Stomach (tissue), 9 donors: ENCODE measurements around the gene CIB1. TPM values are rescaled to one million over a fixed set of nuclear protein-coding genes. Genes with fewer than 3 reads are reported as not detected.

ENCODE experiments used
- DNase-seq, 2 donors: peaks; one replicate each; pipeline versions ENCODE4 v3.0.0 to v3.0.0-alpha.2; 2013 to 2019
- H3K27ac ChIP-seq, 5 donors: fragments of 200-600 bp in 4 of 5; sonication (generic) in 4 of 5; one replicate each; pipeline ENCODE4 v1.5.1; 2013 to 2019; ENCODE audit warnings: mild to moderate bottlenecking in 1 of 5, moderate library complexity in 1 of 5
- H3K27me3 ChIP-seq, 3 donors: fragments of 200-600 bp; sonication (generic); one replicate each; pipeline ENCODE4 v1.5.1; 2017 to 2019; ENCODE audit warnings: mixed run types in 1 of 3
- H3K36me3 ChIP-seq, 4 donors: fragments of 200-600 bp; sonication (generic); 1 replicate in 3 of 4; 2 replicates in 1 of 4; pipeline ENCODE4 v1.5.1; 2016 to 2019
- H3K4me1 ChIP-seq, 4 donors: fragments of 200-600 bp; sonication (generic); one replicate each; pipeline ENCODE4 v1.5.1; 2016 to 2019
- H3K4me3 ChIP-seq, 4 donors: fragments of 200-600 bp; sonication (generic) in 3 of 4; one replicate each; pipeline ENCODE4 v1.5.1; 2016 to 2019; ENCODE audit warnings: mild to moderate bottlenecking in 1 of 4
- H3K9me3 ChIP-seq, 4 donors: fragments of 200-600 bp; sonication (generic); one replicate each; pipeline ENCODE4 v1.5.1; 2016 to 2019
- EP300 ChIP-seq: sonication (generic); formaldehyde crosslinking; IDR thresholded peaks from one replicate; pipeline ENCODE4 v1.6.1; 2017; ENCODE audit warnings: antibody characterized with exemption
- POLR2A ChIP-seq, 4 donors: fragments of 450-650 bp; IDR thresholded peaks; one replicate each; pipeline ENCODE4 v1.6.1; 2016; ENCODE audit warnings: antibody characterized with exemption in 4 of 4, control low read depth in 2 of 4, mild to moderate bottlenecking in 1 of 4, moderate library complexity in 1 of 4
- POLR2AphosphoS5 ChIP-seq, 3 donors: sonication (generic); formaldehyde crosslinking; IDR thresholded peaks; one replicate each; pipeline ENCODE4 v1.6.1; 2016; ENCODE audit warnings: antibody characterized with exemption in 3 of 3
- WGBS, 5 donors: extraction: QIAGEN DNeasy Blood & Tissue Kit in 3 of 5; methylation state at CpG; one replicate each; pipeline versions ENCODE4 v1.1.5 to v1.1.7; 2013 to 2018; 5-methylcytosine and 5-hydroxymethylcytosine counted together
- intact Hi-C: fragments of 100-400 bp; cut with DNase I; formaldehyde crosslinking; loops from one replicate; pipeline ENCODE4 v1.15.1; 2023; ENCODE audit warnings: low total_unique reads
- polyA plus RNA-seq, 3 donors: library from polyadenylated mRNA; stranded (reverse); fragments of 200-250 nt; gene quantifications; one replicate each; pipeline ENCODE4 v1.2.3, GENCODE V29; 2013
- total RNA-seq, 5 donors: library from RNA; depleted of rRNA; stranded (reverse); fragments of >200 nt; gene quantifications; one replicate each; pipeline versions ENCODE4 v1.1.0 to v1.2.3, GENCODE V29; 2014 to 2016
- TF ChIP-seq, protein P1 (sequence below), 7 experiments: fragments of 450-650 bp in 4 of 7; fragments of 200-600 bp in 3 of 7; sonication (generic) in 3 of 7; IDR thresholded peaks; one replicate each; pipeline ENCODE4 v1.5.1; 2016 to 2019; ENCODE audit warnings: antibody characterized with exemption in 7 of 7, control low read depth in 2 of 7, mild to moderate bottlenecking in 1 of 7
- donor health status: healthy with polysubstance abuse.
- donor health status: Bipolar disorder and iron deficiency.
- donor health status: healthy.

CIB1 gene
- total and polyA plus RNA-seq, 8 donors = 27.4 to 206 (median 95.5) TPM

DNA sequence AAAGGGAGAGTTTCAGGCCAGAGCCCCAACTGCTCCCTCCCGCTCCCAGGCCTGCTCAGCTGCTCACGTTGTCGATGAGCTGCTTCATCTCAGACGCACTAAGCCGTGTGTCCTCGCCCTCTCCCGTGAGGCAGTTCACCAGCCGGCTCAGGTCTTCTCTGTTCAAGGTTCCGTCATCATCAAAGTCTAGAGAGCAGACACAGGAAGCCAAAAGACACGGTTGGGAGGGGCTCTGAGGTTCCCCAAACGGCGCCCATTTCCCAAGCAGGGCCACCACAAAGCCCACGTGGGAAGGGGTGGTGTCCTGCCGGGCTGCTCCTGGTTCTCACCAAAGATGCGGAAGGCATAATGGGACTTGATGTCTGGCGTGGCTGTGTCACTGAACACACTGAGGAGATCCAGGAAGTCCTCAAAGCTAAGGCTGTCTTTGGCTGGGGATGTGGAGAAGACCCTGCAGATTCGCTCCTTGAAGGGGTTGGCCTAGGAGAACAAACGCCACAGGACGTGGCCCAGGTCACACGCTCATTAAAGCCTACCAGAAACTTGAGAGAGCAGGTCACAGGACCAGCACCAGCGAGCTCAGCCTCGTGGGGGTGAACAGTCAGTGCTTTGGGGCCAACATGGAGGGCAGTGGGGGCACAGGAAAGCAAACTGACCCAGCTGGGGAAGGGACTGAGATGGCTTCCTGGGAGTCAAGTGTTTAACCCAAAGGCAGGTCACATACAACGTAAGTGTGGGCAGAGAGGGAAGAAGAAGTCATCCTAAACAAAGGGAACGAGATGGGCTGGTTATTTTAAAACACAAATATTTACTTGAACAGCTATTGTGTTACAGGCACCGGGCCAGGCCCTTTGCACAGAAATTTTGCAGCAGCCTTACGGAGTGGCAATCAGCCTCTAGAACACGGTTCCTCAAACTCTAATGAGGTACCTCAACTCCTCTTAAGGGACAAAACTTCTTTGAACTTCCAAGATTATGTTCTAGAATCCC is 2.4 kb downstream of the CIB1 start:
- peaks cover 25 to 59% (median 55%) of the 10 kb centered on the region in 4 donors for H3K36me3 ChIP-seq
- WGBS, 5 donors = 42 to 50% (median 48%) methylated on average over 20 to 27 of the region's 27 CpGs
- peak overlapping the region; percentile 64 to 98 (median 93) for H3K27ac ChIP-seq
- TF ChIP-seq POLR2A (IDR thresholded peaks at IDR 0.05) (no peak), EP300 (no peak), POLR2AphosphoS5 (IDR thresholded peaks at IDR 0.05) (peak in 1 of 3 donors; percentile 31)
- peaks cover 43 to 61% (median 54%) of the 10 kb centered on the region in 4 donors for H3K4me1 ChIP-seq
- peak; percentile 69 to 70 for DNase-seq
- H3K9me3 ChIP-seq = no peaks in the 10 kb centered on the region
- peak overlapping the region in 2 of 4 donors; percentile 73 to 95 for H3K4me3 ChIP-seq
- H3K27me3 ChIP-seq = no peaks in the 10 kb centered on the region
- intact Hi-C loops = no loop called here

DNA sequence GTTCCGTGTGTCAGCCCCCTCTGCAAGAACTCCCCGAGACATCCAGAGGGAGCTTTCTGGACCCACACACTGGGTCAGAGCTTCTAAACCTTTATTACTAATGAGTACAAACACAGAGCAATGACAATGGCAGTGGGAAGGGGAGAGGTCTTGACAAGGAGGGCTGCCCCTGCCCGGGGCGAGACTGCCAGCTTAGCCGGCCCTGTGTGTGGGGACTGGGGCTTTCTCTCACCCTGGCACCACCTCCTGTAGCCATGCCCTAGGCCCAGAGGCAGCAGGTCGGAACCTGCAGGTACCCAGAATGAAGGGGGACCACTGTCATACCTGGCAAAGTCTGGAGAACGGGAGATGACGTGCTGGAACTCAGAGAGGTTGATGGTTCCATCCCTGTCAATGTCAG is 3.1 kb downstream of the CIB1 start:
- no peaks in the 10 kb centered on the region for H3K9me3 ChIP-seq
- intact Hi-C loops = no loop called here
- H3K27me3 ChIP-seq = no peaks in the 10 kb centered on the region
- H3K36me3 ChIP-seq = peaks cover 32 to 60% (median 56%) of the 10 kb centered on the region in 4 donors
- 67 to 82% (median 74%) methylated on average over 6 to 8 of the region's 8 CpGs for WGBS, 5 donors
- TF ChIP-seq POLR2AphosphoS5 (IDR thresholded peaks at IDR 0.05) (no peak), POLR2A (IDR thresholded peaks at IDR 0.05) (no peak), EP300 (no peak)
- TF ChIP-seq, protein P1, sequence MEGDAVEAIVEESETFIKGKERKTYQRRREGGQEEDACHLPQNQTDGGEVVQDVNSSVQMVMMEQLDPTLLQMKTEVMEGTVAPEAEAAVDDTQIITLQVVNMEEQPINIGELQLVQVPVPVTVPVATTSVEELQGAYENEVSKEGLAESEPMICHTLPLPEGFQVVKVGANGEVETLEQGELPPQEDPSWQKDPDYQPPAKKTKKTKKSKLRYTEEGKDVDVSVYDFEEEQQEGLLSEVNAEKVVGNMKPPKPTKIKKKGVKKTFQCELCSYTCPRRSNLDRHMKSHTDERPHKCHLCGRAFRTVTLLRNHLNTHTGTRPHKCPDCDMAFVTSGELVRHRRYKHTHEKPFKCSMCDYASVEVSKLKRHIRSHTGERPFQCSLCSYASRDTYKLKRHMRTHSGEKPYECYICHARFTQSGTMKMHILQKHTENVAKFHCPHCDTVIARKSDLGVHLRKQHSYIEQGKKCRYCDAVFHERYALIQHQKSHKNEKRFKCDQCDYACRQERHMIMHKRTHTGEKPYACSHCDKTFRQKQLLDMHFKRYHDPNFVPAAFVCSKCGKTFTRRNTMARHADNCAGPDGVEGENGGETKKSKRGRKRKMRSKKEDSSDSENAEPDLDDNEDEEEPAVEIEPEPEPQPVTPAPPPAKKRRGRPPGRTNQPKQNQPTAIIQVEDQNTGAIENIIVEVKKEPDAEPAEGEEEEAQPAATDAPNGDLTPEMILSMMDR (IDR thresholded peaks at IDR 0.05) = no peak
- peak overlapping the region; percentile 64 to 98 (median 93) for H3K27ac ChIP-seq
- no peak for DNase-seq
- H3K4me1 ChIP-seq = peaks cover 43 to 61% (median 54%) of the 10 kb centered on the region in 4 donors
- H3K4me3 ChIP-seq = peak overlapping the region in 2 of 4 donors; percentile 12 to 95

DNA sequence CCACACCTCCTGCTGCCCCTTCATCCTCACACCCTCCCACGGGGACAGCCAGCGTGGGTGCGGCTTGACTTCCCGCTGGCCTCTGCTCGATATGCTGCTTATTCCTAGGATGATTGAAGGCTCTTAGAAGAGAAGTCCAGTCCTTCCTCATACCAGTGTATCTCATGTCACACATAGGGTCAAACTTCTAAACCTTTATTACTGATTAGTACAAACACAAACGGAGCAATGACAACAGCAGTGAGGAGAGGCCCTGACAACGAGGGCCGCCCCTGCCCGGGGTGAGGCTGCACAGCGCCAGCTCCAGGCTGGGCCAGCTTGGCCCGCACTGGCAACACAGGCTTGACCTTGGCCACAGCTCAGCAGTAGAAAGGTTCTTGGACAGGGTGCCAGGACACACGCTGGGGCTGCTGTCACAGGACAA is 3.7 kb downstream of the CIB1 start:
- peak overlapping the region in 1 of 4 donors; percentile 95 for H3K4me3 ChIP-seq
- H3K27me3 ChIP-seq = no peaks in the 10 kb centered on the region
- intact Hi-C loops = no loop called here
- WGBS, 5 donors = 28 to 51% (median 41%) methylated on average over 11 to 12 of the region's 12 CpGs
- H3K9me3 ChIP-seq = no peaks in the 10 kb centered on the region
- peaks cover 43 to 59% (median 52%) of the 10 kb centered on the region in 4 donors for H3K4me1 ChIP-seq
- peaks cover 37 to 66% (median 61%) of the 10 kb centered on the region in 4 donors for H3K36me3 ChIP-seq
- peak overlapping the region; percentile 64 to 98 (median 93) for H3K27ac ChIP-seq
- TF ChIP-seq, protein P1 (IDR thresholded peaks at IDR 0.05) = no peak
- TF ChIP-seq POLR2AphosphoS5 (IDR thresholded peaks at IDR 0.05) (peak in 1 of 3 donors; percentile 60), EP300 (no peak), POLR2A (IDR thresholded peaks at IDR 0.05) (no peak)
- peak; percentile 39 to 83 for DNase-seq

DNA sequence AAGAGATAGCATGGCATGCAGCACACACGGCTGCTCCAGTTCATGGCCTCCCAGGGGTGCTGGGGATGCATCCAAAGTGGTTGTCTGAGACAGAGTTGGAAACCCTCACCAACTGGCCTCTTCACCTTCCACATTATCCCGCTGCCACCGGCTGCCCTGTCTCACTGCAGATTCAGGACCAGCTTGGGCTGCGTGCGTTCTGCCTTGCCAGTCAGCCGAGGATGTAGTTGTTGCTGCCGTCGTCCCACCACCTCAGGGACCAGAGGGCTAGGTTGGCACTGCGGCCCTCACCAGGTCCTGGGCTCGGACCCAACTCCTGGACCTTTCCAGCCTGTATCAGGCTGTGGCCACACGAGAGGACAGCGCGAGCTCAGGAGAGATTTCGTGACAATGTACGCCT is 4.8 kb downstream of the CIB1 start:
- no peak for DNase-seq
- TF ChIP-seq EP300 = no peak
- TF ChIP-seq POLR2A (IDR thresholded peaks at IDR 0.05) = no peak
- TF ChIP-seq POLR2AphosphoS5 (IDR thresholded peaks at IDR 0.05) = no peak
- TF ChIP-seq, protein P1 (IDR thresholded peaks at IDR 0.05) = no peak
- Histone ChIP-seq H3K27me3 (no peaks in the 10 kb centered on the region), H3K27ac (peak overlapping the region in 3 of 5 donors; percentile 21 to 98 (median 97)), H3K4me1 (peaks cover 37 to 56% (median 45%) of the 10 kb centered on the region in 4 donors), H3K4me3 (peak overlapping the region in 1 of 4 donors; percentile 4), H3K36me3 (peaks cover 48 to 77% (median 73%) of the 10 kb centered on the region in 4 donors), H3K9me3 (no peaks in the 10 kb centered on the region)
- WGBS, 5 donors = 75 to 84% (median 79%) methylated on average over 14 to 15 of the region's 15 CpGs
- intact Hi-C loops = no loop called here
